Midbrain (tissue), 1 donor: ENCODE data around the gene WWC1.
"Not testable (repeated sequence)": the region's sequence is repeated elsewhere in the genome, so short reads cannot be mapped to it uniquely, and the experiment has no call there.

ENCODE experiments used
- DNase-seq: peaks from one replicate; lab custom pipeline; 2025; lab: John Stamatoyannopoulos, UW

Gene WWC1

GRCh38 chr5:168332042-168332441 lies 40.6 kb downstream of the WWC1 start:
- DNase-seq = no peak

DNA sequence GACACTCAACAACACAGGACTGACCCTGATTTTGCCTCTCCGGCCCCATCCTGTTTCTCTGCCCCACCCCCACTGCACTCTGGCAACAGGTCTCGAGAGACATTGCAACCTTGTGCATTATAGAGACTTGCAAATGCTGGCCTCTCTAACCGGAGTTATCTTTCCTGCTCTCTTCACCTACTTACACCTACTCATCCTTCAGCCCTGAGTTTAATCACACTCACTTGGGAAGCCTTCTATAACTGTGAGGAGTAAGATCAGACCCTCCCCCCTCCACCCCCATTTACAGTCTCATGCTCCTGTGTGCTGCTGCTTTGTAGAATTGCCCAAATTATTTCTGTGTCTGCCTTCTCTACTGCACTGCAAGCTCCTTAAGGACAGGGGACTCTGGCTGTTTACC lies 42.8 kb downstream of the WWC1 start:
- DNase-seq = no peak

GRCh38 chr5:168334695-168335094 lies 43.2 kb downstream of the WWC1 start:
- DNase-seq = no peak

- no peak for DNase-seq
Measured at GRCh38 chr5:168337361-168337760, 45.9 kb downstream of the WWC1 start.

- no peak for DNase-seq
Measured at GRCh38 chr5:168339109-168339771, 47.8 kb downstream of the WWC1 start.

- DNase-seq = not testable (repeated sequence)
Measured at GRCh38 chr5:168339772-168340140, 48.3 kb downstream of the WWC1 start.

- no peak for DNase-seq
Measured at GRCh38 chr5:168340487-168340886, 49.0 kb downstream of the WWC1 start.

DNA sequence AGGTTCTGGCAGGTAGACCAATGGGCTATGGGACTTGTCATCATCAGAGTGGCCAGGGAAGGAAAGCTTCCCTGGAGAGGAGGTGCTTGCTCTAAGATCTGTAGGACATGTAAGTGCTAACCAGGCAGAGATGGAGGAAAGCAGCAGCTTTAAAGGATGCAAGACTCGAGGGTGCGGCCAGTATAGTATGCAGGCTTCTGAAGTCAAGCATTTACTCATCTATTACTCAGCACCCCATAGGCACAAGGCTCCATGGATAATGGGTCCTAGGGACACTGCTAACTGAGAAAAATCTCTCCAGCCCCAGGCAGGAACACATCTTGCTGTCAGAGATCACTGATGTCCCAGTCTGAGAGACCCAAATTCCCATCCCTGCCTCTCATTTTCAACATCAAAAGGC lies 49.7 kb downstream of the WWC1 start:
- no peak for DNase-seq

DNA sequence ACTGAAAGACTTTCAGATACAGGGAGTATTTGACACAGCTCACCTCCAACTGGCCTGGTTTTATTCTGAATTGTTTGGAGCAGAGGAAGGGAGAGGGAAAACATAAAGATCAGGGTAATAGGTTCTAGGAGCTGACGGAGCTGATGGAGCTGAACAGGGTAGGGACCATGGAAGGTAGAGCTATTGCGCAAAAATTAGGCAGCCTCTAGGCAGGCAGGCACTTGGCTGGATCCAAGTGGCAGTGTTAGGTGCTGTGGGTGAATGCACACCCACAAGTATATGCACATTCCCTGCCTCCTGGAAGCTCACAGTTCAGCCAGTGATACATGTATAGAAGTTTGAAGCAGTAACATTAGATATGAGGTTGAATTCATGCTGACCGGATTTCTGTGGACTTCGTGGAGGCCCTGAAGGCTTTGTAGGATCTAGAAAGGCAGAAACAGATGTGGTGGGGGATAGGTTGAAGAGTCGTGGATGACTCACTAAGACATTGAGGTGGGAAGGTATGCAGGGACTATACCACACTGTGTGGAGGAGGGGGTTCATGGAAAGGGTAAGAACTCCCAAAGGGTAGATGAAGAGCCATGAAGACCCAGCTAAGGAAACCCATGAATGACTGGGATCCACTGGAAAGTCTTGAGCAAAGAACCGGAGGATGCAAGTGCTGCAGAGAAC lies 50.8 kb downstream of the WWC1 start:
- no peak for DNase-seq

DNA sequence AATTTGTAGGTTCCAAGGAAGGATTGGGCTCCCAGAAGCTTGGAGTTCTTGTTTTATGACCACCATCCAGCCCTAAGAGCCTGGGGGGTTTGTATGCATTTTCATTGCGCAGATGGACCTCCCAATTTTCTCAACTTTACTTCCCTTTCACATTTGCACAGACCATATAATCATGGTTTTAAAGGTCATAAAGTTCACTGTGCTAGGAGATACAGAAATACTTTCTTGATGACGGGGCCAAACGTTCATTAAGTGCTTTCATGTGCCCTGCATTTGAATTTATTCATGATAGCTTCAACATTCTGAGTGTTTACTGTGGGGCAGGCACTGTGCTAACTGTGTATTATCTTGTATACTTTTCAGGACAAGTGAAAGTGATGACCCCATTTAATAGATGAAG lies 51.5 kb downstream of the WWC1 start:
- no peak for DNase-seq

- DNase-seq = no peak
Measured at GRCh38 chr5:168346417-168346816, 55.0 kb downstream of the WWC1 start.

DNA sequence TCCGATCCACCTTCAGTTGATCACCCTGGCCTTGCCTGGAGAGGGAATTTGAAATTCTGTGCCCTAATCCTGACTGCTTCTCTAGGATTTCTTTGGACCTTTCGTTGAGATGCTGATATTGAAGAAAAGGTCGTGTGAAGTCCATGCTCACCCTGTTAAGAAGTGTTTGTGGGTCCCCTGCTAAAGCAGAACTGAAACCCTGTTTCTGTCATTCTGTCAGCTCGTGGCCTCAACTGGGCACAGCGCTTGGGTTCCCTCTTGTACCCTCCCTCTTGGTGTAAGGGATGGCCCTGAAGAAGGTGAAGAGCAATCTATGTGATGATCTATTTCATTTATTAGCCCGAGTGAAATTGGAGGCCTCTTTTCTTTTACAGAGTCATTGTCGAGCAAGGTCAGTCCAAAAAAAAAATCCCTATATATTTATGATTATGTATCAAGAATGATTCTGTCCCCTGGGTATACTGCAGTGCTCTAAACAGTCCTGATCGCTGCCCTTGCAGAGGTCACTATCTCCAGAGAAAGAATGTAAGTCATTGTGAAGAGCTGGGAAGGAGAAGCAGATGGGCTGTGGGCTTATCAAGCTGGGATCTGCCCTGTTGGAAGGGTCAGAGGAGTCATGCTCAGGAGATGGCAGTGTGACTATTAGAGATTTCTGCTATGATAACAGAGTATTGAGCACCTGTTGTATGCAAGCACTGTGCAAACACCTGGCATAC lies 56.1 kb downstream of the WWC1 start:
- no peak for DNase-seq

DNA sequence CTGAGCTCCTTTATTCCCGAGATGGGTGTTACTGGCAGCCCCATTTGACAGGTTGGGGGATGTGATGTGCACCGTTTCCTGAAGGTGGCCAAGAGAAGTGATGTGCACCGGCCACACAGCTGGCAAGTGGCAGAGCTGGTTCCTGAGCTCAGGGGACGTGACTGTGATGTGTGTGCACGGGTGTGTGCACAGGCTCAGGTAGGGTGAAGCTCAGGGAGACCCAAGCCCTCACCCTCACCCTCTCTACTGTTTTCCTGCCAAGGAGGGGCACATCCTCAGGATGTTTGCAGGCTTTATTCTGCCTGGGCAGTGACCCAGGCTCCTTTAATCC lies 56.6 kb downstream of the WWC1 start:
- DNase-seq = no peak

DNA sequence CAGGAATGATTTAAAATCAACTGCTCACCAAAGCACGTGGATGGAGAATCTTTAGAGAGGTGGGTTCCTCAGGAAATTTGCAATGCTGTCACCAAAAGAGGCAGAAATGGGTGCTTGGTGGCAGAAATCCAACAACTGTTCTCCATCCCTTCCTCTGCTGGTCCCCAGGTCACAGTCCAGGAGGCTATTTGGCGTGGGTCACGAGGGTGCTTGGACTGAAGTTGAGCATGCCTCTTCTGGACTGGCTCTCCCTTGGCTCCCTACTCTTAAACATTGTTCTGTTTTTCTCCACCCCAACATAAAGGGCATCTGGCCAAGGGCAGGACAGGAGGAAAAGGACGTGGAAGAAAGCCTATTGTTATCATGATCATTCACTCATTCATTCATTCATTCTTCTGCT lies 58.9 kb downstream of the WWC1 start:
- DNase-seq = no peak

DNA sequence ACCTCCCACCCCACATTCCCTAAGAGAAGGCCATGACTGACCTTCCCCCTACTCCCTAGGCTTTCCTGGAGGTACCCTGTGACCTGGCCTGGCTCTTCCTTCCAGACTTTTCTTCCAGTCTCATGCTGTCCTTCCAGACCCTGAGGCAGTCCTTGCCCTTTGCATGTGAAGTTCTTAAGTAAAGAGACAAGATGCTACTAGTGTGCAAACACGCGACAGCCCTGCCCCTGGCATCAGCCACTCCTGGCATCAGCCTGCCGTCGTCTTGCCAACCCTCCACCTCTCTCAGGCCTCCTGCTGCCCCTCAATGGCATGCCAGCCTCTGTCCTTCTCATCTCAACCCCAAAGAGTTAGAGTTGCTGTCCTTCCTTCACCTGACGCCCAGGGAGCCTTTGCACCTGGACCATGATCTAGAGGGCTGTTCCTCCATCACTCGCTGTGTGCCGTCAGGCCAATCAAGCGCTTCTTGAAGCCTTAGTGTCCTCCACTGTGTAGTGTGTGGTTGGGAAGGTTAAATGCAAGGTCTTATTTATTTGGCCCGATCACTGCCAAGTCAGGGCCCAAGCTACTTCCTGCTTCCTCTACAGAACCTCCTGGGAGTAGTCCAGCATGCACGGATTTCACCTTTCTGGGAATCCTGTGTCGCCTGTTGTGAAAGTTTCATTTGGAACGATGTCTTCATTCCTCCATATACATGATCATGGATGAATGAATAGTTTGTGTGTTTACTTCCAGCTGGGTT lies 61.9 kb downstream of the WWC1 start:
- no peak for DNase-seq

GRCh38 chr5:168354397-168354796 lies 63.0 kb downstream of the WWC1 start:
- no peak for DNase-seq

DNA sequence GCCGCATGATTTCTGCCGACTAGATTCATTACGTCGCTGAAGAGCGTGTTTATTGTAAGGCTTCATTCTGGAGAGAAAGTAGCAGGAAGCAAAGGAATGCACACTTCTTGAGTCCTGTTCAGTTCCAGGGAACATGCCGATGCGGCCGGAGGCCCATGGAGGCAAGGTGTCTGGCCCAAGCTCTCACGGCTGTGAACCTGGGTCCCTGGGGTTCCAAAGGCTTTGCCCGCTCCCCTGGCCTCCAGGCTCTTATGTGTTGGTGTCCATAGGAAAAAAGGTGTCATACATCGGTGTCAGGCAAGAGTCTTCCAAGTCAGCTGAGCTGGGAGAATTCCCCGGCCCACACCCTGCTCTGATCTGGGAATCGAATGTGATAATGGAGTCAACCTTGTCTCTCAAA lies 64.7 kb downstream of the WWC1 start:
- DNase-seq = no peak

GRCh38 chr5:168356592-168356991 lies 65.1 kb downstream of the WWC1 start:
- DNase-seq = no peak

- DNase-seq = no peak
Measured at GRCh38 chr5:168357876-168358275, 66.4 kb downstream of the WWC1 start.

DNA sequence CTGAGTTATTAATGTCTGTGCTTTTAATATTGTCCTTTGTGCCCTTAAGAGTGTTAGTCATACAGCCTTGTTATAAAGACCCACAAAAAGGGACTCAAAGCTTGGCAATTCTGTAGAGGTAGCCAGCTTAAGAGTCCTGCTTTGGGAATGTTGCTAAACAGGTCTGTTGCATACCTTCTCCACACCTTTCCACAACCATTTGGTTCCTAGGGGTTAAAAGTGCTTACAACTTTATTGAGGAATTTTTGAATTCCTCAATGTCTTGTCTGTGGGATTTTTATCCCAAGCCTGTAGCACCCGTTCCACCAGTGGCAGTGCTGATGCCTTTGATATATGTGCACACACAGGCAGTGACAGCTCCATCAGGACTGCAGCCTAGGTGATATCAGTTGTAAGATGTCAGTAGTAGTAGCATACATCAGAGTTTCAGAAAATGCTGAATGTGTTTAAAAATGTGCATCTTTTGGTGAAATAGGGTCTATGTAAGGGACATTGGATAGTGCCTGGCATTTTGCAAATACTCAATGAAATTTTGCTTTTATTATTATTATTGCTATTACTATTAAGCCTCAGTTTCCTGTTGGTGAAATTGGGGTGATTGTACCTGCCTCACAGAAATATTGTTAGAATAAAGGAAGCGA lies 68.5 kb downstream of the WWC1 start:
- no peak for DNase-seq

DNA sequence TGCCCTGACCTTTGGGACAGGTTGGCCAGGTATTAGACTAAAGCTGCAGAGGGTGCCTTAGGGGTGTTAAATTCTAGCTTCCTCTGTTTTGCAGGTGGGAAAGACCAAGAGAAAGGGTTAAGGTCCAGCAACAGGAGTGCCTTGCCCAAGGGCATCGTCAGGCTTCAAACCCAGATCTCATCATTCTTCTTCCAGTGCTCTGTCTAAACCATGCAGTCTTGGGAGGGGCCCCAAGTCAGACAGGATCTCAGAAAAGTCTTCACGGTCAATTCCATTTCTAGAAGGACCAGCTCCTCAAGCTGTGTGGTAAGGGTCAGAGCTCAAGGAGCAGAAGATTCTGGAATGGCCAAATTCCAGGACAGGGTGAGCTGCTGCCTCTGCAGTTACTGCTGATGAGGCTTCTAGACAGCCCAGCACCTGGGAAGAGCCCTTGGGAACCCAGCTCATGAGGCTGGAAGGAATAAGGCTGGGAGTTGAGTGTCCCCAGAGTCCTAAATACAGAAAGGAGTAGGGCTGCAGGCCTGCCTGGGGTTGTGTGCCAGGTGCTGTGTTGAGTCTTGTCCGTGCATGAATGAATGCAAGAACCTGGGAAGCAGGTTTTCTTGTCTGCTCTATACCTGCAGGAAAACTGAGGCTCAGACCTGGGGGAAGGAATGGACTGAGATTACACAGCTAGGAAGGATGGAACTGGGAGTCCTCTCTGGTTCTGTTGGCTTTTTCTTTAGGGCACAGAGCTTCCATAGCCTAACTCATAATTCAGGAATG lies 69.3 kb downstream of the WWC1 start:
- DNase-seq = no peak
